NCI-H2029 (cell line): ENCODE measurements around the gene TNFAIP8L2.

ENCODE experiments used
- DNase-seq: peaks from one replicate; lab custom pipeline; 2025; lab: John Stamatoyannopoulos, UW

The TNFAIP8L2 gene

DNA sequence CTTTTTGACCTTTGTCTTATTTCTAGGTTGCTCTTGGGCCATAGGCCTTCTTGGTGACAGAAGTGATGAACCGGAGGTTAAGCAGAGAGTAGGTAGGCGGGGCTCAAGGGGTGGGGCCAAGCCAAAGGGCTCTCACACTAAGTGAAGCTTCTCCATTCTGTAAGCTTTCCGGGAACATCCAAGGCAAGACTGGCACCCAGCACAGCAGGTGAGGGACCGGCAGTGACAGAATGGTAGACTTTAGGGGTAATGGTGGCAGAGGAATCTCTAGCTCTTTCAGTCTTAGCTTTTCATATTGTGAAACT is at the start of gene TNFAIP8L2:
Gene TNFAIP8L2, plus strand, starts transcription at position 135 of the 305 bp plus-strand sequence. CDS start 2,049 bp downstream, outside the sequence.
- no peak for DNase-seq

DNA sequence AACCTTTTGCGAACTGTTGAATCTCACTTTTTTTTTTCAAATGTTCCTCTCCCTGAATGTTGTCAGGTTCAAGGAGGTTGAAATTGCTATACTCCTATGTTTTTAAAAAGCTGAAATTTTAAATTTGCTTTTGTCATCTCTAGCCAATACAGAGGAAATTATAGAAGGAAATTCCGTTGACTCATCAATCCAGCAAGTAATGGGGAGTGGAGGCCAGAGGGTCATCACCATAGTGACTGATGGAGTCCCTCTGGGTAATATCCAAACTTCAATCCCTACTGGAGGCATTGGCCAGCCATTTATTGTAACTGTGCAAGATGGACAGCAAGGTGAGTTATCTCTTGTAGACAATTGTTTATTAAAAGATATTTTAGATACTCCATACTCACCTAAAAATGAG is 49.6 kb upstream of the TNFAIP8L2 start:
- DNase-seq = no peak

DNA sequence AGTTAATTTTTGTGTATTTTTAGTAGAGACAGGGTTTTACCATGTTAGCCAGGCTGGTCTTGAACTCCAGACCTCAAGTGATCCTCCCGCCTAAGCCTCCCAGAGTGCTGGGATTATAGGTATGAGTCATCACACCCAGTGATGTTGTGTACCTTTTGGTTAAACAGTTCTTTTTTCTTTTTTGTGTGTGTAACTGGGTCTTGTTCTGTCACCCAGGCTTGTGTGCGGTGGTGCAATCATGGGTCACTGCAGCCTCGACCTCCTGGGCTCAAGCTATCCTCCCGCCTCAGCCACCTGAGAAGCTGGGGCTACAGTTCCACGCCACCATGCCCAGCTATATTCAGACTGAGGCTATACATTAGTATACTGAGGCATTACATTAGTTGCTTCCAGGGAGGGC is 48.1 kb upstream of the TNFAIP8L2 start:
- DNase-seq = no peak

DNA sequence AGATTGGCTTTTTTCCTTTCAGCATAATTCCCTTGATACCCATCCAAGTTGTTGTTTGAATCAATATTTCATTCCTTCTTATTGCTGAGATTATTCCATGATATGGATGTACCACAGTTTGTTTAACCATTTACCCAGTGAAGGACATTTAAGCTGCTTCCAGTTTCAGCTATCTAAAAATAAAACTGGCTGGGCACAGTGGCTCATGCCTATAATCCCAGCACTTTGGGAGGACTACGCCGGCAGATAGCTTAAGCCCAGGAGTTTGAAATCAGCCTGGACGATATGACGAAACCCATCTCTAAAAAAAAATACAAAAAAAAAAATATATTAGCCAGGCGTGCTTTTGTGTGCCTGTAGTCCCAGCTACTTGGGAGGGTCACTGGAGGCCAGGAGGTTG is 42.6 kb upstream of the TNFAIP8L2 start:
- no peak for DNase-seq

DNA sequence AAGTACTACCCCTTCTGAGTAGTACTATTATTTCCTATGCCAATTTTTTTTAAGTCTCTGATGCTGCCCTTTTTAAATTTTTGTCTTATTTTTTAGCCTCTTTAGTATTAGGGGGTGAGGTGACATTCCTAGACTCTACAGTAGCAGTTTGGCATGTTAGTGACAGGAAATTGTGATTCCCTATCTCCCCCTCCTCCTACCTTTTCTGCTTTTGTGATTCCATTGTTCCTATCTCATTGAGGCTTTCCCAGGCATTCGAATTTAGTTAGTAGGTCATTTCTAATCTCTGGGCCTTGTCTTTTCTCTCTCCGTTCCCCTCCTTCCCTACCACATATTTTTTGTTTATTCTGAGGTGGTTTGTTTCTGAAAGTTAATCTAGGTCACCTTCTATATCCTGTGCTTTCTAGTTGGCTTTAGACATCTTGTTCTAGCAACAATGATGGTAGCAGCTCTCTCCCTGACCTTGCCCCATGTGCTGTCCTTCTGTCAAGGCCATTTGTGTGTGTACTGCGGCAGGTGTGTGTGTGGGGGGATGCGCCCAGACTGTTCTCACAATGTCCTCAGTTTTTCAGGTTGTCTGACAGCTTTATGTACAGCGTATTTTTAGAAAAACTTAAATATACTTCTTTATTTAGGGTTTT is 31.6 kb upstream of the TNFAIP8L2 start:
- DNase-seq = no peak

DNA sequence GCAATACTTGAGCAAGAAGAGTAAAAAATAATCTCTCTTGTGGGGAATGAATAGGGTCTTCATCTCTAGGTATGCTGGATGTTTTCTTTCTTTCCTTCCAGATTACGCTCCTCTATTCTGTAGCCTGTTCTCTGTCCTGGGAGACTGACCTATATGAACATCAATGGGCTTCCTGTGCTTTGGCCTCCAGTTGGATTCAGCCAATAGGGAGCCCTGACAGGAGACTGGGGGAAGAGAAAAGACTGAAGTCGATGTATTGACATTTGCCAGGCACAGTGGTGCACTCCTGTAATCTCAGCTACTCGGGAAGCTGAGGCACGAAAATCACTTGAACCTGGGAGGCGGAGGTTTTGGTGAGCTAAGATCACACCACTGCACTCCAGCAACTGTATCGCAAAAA is 27.6 kb upstream of the TNFAIP8L2 start:
- DNase-seq = no peak

DNA sequence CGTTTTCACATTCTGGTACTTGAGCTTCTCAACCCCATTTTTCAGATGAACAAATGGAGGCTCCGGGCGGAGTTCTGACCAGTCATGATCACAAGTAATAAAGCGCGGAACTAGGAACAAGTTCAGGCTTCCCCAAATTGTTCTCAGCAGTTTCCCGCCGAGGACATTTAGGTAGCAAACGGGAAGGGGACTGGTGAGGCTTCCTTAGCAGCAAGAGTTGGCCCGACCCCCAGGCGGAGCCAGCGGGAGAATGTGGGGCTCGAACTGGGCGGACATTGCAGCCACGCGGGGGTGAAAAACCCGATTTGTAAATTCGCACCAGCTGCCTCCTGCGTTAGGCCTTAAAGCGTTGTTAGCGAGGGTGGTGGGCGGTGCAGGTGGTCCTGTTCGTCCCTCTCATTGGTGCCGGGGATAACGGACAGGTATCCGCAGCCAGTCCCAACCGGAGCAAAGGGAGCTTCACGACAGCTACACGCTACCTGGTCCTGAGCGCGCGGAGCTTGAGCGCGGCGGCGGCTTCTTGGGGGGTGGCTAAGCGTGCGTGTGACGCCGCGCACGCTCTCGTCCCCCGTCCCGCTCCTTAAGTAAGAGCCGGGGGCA is 25.4 kb upstream of the TNFAIP8L2 start:
- peak; percentile 93 for DNase-seq

DNA sequence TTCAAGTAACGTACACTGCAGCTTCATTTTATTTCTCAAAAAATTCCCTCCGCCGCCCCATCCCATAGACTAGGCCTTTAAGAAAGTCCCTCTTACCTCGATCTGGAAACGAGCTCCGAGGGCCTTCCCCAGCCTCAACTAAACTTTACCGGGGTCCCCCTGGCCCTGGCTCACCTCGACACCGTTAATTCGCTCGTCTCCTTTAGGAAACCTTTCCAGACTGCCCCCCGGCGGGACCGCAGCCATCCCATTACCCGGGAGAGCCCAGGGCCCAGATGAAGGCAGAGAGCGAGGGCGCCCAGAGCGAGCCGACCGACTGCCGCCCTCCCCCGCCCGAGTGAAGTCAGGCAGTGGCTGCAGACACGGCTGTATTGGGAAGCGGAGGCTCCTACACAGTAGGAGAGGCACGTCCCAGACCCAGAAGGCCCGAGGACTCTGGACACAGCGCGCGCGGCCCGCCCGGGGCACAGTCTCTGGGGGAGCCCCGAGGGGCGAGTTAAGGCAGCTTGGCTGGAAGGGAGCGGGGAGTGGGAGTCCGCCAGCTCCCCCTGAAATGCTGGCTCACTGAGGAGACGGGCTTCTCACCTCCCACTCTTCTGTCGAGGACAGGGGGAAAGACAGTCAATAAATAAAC is 24.6 kb upstream of the TNFAIP8L2 start:
- no peak for DNase-seq

DNA sequence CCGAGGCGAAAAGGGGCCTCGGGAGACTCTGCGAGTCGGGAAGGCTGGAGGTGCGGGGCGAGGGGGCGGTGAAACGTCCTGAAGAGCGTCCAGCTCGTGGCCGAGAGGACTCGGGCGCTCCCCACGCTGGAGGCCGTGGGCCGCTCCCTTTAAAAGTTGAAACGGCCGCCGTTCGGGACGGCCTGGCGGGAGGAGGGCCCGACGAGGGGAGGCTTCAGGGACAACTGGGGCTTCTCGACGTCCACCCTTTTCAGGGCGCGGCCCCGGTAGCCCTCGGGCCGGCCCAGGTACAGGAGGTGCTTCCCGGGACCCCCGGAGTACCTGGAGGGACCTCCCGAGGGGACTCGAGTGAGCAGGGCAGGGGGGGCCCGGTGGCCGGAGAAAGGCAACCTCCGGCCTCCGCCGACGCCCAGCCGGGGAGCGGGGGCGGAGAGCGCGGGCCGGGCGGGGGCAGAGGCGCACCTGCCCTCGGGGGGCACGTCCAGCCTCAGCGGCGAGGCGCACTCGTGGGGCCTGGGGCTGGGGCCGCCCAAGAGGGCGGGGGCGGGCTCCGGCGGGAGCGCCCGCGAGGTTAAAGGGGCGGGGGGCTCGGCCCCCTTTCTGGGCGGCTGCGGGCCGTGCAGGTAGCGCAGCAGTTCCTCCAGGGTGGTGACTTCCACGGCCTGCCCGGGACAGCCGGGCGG is 24.0 kb upstream of the TNFAIP8L2 start:
- no peak for DNase-seq

DNA sequence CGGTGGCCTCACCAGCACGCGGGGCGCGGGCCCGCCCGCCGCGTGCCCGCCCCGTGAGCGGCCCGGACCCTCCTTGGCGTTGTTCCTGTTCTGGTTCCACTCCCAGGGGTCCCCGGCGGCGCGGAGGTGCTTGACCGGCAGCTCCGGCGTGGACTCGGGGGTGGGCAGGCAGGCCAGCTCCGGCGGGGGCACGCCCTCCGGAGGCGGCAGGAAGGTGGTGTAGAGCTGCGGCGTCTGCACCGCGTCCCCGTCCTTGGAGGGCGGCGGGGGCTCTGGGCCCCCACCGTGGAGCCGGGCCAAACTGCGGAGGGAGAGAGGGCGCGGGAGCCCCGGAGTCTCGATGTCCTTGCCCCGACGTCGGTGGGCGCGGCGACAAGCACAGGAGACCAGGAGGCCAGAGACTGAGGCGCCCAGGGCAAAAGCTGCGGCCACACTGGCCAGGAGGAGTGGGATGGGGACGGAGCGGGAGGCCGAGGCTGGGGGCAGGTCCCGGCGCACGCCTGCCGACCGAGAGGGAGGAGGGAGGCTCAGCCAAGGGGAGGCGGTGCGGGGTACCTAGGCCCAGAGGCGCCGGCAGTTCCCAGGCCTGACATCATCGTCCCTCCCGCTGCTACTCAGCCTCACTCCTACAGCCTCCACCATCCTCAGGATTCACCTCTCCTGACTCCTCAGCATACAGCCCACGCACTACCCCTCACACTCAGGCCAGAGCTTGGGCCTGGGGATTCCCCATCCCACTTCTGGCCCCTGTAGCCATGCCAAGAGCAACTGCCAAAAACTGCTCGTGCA is 23.2 kb upstream of the TNFAIP8L2 start:
- no peak for DNase-seq

DNA sequence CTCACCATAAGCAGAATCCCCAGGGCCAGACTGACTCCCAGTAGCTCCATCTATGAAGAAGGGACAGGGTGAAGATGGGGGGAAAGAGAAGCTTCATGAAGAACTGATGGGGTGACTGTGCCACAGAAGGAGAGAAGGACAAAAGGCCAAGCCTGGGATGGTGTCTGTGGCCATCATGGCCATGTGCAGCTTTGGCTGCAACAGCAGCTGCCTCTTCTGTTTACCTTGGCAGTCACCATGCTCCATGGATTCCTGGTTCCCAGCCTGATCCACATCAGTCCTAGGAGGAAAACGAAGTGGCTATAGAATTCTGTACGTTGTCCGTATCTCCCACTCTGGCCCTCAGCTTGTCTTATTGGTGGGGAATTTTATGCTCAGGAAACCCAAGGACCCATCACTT is 22.1 kb upstream of the TNFAIP8L2 start:
- DNase-seq = peak; percentile 34

DNA sequence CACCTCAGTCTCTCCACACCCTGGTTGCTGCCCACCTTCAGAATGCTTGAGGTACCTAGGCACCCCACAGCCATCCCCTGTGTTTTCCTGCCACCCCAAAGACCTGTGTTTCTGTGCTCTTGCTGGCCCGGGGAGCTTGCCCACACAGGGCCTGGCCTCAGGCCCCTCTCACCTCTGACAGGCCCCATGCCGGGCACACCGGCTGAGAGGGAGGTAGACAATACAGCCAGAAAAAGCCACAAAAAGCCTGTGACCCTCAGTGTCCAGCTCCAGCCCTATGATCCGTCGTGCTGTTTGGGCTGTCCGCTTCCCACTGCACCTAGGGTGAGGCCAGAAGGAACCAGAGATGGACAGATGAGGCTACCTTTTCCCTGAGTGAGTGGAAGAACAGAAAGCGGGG is 21.5 kb upstream of the TNFAIP8L2 start:
- DNase-seq = no peak

DNA sequence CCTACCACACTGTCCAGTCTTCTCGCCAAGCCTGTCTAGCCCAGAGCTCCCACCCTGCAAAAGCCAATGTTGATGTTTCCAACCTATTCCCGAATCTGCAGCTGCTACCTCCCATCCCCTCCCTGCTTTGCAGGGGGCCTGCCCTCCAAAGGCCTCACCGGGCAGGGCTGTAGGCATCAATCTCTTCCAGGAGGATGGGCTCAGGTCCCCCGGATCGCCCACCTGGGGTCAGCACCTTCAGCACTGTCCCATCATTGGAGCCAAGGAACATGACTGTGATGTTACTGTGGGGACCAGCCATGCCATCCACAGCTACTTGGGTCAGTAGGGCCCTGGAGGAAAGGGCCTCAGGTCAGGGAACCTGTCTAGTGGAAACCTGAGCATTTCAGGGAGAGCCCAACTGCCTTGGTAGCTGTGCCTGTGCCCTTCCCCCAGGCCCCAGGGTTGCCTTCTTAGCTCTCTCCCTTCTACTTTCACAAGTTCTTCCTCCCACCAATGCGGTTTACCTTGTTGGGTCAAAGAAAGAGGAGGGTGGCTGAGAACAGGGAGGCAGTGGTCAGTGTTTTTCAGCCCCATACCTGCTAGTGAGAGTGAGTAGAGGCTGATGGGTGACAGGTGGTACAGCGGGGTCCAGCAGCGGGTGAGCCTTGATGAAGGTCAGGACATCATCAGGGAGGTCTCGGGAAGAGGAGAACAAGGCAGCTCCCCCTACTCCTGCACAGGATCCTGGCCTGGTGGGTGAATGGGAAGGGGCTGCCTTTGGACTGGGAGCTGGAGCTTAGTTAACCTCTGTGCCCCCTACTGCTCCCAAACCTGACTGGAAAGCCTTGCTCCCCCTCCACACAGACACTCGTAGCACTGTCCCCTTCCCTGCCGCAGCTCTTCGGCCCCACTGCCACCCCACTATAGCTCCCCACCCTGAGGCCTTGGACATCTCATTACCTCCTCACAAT is 20.7 kb upstream of the TNFAIP8L2 start:
- no peak for DNase-seq

DNA sequence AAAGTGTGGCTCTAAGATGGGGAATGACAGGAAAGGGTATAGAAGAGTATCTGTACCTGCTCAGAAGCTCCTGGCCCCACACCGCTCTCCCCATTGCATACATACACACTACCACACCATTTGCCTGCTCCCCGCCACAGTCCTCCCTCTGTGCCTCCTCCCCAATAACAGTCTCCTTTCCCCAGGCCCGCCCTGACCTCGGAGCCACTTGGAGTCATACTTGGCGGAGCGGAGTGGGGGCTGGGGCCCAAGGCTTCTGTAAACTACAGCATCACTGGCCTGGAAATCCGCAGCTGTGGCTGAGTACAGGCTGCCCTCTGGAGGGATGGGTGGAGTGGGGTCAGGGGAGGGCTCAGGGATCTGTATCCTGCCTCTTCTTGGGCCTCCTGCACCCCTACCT is 18.7 kb upstream of the TNFAIP8L2 start:
- no peak for DNase-seq

DNA sequence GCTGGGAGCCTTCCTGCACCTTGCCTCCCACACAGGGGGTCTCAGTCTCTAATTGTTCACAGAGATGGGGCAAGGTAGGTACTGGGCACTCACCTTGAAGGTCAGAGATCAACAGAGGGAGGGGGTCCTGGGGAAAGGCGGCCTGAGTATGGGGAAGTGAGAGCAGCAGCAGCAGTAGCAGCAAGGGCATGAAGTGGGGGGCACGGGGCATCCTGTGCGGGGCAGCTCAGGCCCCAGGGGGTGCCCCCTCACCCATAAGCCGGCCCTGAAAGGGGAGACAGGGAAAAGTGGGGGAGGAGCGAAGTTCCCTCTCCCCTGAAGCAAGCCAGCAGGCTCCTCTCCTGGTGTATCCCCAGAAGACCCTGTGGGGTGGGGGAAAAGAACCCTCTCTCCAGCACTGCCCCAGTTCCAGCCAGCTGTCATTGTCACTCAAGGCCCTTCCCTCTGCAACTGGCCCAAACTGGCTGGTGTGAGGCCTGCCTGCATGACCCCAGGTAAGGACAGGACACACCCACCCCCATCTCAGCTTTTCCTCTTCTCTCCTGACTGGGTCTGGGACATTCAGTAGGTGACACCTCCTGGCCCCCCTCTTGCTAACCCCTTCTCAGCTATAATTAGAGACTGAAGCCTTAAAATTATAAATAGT is 13.9 kb upstream of the TNFAIP8L2 start:
- DNase-seq = peak; percentile 30

DNA sequence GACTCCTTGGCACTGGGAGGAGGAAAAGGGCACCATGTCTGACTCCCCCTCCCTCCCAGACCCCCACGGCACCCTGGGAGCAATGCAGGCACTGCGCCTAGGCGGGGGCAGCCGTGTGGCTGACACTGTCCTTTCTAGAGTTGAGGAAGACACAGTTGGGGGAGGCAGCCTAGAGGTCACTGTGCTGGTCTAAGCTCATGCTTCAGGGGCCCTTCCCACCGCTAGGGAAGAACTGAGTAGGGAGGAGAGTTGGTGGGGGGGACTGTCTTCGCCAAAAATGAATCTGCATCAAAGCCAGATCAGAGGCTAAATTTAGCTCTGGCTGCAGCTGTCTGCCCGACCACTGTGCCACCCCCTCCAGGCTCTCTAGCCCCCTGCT is 13.4 kb upstream of the TNFAIP8L2 start:
- DNase-seq = no peak

DNA sequence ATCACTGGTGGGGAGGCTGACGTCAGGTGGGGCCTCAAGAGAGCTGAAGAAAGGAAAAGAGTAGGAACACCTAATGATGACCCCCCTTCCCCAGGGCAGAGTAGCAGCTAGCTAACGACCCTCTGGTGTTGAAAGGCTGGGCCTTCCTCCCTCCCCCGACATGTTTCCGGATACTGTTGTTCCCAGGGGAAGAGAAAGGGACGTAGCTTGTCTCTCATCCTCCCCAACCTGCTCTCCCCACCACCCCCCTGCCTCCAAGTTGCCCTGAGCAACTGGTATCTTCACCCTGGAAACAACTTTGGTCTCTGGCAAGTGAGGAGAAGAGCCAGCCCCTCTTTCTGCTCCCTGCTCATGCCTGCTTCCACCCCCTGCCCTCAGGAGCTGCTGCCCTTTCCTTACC is 12.5 kb upstream of the TNFAIP8L2 start:
- DNase-seq = no peak

DNA sequence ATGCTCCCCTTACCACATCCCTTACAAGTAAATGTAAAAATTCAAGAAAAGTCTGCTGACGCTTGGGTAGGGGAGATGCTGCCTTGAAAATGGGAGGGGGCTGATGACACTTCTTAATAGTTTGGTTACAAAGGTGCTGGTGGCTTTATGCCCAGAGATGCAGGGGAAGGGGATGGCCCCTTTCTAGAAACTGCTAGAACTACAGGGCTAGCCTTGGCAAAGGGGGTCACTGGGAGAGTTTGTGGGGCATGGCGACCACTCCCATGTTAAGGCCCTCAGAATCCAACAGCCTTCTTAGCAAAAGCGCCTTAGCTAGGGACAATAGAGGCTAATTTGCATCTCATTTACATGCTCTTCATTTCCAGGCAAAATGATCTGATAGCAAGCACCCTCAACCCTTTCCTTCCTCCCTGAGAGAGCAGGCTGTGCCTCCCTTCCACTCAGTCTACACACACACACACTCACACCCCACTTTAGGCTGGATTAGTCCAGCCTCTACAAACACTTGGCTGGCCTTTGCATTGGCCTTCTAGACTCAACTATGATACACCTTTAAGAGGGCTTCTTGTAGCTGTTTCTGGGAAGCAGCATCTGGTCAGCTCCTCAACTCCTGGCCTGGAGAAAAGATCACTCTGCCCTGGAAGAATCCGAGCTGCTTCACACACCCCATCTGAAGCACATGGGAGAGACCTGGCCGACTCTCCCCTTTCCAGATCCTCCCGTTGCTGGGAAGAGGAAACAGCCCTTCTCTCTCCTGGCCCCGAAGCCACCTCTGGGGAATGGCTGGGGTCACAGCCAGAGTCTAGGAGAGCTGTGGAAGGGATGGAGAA is 11.8 kb upstream of the TNFAIP8L2 start:
- peak; percentile 12 for DNase-seq

DNA sequence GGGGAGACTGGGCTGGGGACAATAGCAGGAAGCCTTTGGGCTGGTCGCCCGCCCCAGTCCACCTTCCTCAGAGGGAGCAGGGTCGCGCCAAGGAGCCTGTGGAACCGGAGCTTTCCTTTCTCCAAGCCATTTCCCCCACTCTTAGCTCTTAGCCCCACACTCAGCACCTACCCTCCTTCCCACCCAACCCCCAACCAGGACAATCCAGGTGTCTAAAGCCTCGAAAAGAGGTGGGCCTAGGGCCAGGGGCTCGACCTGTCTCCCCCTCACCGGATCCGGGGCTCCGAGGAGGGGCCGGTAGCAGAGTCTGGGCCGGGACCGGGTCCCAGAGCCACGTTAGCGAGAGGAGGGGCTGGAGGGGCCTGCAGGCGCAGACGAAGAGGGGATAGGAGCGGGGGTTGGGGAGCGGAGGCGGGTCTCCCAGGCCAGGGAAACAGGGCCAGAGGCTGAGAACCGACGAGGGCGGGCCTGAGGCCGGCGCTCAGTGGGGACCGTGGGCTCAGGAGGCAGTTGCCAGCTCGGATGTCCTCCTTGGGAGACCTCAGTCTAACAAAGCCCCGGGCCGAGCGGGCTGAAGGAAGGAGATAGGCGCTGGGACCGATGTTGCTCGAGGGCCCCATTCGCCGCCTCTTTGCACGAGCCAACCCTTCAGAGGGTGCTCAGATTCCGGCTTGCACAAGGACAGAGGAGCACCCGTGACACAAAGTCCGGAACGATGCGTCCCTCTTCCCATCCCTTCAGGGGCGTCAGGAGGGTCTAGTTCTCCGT is 11.0 kb upstream of the TNFAIP8L2 start:
- peak; percentile 9 for DNase-seq
